Esophagus muscularis mucosa (tissue), 4 donors: Measurements from ENCODE around the gene SETD2.

Experiments
- EP300 ChIP-seq: sonication (generic); formaldehyde crosslinking; IDR thresholded peaks from one replicate; pipeline ENCODE4 v1.6.1; 2017; ENCODE audit warnings: antibody characterized with exemption
- POLR2A ChIP-seq: fragments of 450-650 bp; IDR thresholded peaks from one replicate; pipeline ENCODE4 v1.6.1; 2017; ENCODE audit warnings: antibody characterized with exemption, moderate library complexity, mild to moderate bottlenecking, low read depth
- POLR2AphosphoS5 ChIP-seq, 2 donors: sonication (generic); formaldehyde crosslinking; IDR thresholded peaks; one replicate each; pipeline ENCODE4 v1.6.1; 2017; ENCODE audit warnings: antibody characterized with exemption in 2 of 2
- TF ChIP-seq, protein P1 (sequence below), 3 experiments: fragments of 200-600 bp in 2 of 3; fragments of 450-650 bp in 1 of 3; sonication (generic) in 2 of 3; IDR thresholded peaks; one replicate each; pipeline ENCODE4 v1.5.1; 2017 to 2019; ENCODE audit warnings: antibody characterized with exemption in 3 of 3, mild to moderate bottlenecking in 2 of 3, moderate library complexity in 1 of 3

DNA sequence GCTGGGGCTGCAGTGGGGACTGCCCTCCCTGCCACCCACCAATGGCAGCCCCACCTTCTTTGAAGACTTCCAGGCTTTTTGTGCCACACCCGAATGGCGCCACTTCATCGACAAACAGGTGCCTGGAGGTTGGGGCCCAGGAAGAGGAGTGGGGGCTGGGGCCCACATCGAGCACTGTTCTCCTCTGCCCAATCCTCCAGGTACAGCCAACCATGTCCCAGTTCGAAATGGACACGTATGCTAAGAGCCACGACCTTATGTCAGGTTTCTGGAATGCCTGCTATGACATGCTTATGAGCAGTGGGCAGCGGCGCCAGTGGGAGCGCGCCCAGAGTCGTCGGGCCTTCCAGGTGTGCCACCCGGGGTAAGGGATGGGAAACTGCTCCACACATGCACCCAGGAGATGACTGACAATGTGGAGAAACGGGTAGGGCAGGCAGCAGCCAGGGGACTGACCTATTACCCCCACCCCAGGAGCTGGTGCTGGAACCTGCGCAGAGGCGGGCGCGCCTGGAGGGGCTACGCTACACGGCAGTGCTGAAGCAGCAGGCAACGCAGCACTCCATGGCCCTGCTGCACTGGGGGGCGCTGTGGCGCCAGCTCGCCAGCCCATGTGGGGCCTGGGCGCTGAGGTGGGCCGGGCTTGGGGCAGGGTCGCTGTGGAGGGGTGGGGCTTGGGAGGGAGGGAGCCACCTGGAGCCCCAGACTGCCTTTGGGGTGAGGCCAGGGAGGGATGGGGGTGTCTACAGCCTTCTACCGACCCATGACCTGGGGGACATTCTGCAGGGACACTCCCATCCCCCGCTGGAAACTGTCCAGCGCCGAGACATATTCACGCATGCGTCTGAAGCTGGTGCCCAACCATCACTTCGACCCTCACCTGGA, 161.5 kb downstream of the SETD2 start:
- TF ChIP-seq, protein P1, sequence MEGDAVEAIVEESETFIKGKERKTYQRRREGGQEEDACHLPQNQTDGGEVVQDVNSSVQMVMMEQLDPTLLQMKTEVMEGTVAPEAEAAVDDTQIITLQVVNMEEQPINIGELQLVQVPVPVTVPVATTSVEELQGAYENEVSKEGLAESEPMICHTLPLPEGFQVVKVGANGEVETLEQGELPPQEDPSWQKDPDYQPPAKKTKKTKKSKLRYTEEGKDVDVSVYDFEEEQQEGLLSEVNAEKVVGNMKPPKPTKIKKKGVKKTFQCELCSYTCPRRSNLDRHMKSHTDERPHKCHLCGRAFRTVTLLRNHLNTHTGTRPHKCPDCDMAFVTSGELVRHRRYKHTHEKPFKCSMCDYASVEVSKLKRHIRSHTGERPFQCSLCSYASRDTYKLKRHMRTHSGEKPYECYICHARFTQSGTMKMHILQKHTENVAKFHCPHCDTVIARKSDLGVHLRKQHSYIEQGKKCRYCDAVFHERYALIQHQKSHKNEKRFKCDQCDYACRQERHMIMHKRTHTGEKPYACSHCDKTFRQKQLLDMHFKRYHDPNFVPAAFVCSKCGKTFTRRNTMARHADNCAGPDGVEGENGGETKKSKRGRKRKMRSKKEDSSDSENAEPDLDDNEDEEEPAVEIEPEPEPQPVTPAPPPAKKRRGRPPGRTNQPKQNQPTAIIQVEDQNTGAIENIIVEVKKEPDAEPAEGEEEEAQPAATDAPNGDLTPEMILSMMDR (IDR thresholded peaks at IDR 0.05) = no peak
- no peak for TF ChIP-seq POLR2A
- TF ChIP-seq EP300 = no peak
- no peak for TF ChIP-seq POLR2AphosphoS5 (IDR thresholded peaks at IDR 0.05)
